Measurements from ENCODE around the gene CLPX.
A peak's percentile ranks its signal among the peaks of the same experiment; 100 is the strongest.

CLPX gene

GRCh38 chr15:65213241-65213640 is 28.1 kb upstream of the CLPX start:
- H3K9me2 ChIP-seq (replicated peaks; ENCODE audit: insufficient read depth, low read length) = no peaks in the 10 kb centered on the region
- no peak overlapping the region for H3K27ac ChIP-seq (ENCODE audit: low read length)
- no peak for DNase-seq
- H3K9me3 ChIP-seq (replicated peaks; ENCODE audit: insufficient read depth, low read length) = no peaks in the 10 kb centered on the region
- no peak overlapping the region for H3K4me2 ChIP-seq (ENCODE audit: low read depth, low read length)
- H4K20me1 ChIP-seq (ENCODE audit: insufficient read depth, low read length) = no peaks in the 10 kb centered on the region
- no peak overlapping the region for H3K4me3 ChIP-seq (ENCODE audit: low read length)
- H3K4me1 ChIP-seq (ENCODE audit: low read length) = no peaks in the 10 kb centered on the region
- H3K9ac ChIP-seq (ENCODE audit: low read length) = no peak overlapping the region
- no peaks in the 10 kb centered on the region for H3K79me2 ChIP-seq (ENCODE audit: low read length)
- no peaks in the 10 kb centered on the region for H3K36me3 ChIP-seq (replicated peaks; ENCODE audit: insufficient read depth, low read length)
- no peaks in the 10 kb centered on the region for H3K27me3 ChIP-seq (replicated peaks; ENCODE audit: insufficient read depth, low read length)
- no peak overlapping the region for H2AFZ ChIP-seq (ENCODE audit: low read length)
- H3F3A ChIP-seq (ENCODE audit: insufficient read depth, low read length) = no peaks in the 10 kb centered on the region
- TF ChIP-seq CTCF (IDR thresholded peaks at IDR 0.05; ENCODE audit: low read length) (no peak), EZH2 (optimal IDR thresholded peaks at IDR 0.05; ENCODE audit: low read depth, low read length) (no peak)

- H3K36me3 ChIP-seq (replicated peaks; ENCODE audit: insufficient read depth, low read length) = no peaks in the 10 kb centered on the region
- no peaks in the 10 kb centered on the region for H4K20me1 ChIP-seq (ENCODE audit: insufficient read depth, low read length)
- no peak for DNase-seq
- no peaks in the 10 kb centered on the region for H3K4me1 ChIP-seq (ENCODE audit: low read length)
- H3K27me3 ChIP-seq (replicated peaks; ENCODE audit: insufficient read depth, low read length) = no peaks in the 10 kb centered on the region
- H3K27ac ChIP-seq (ENCODE audit: low read length) = no peak overlapping the region
- no peak overlapping the region for H3K4me2 ChIP-seq (ENCODE audit: low read depth, low read length)
- no peak overlapping the region for H3K4me3 ChIP-seq (ENCODE audit: low read length)
- H3K9ac ChIP-seq (ENCODE audit: low read length) = no peak overlapping the region
- TF ChIP-seq EZH2 (optimal IDR thresholded peaks at IDR 0.05; ENCODE audit: low read depth, low read length) (no peak), CTCF (IDR thresholded peaks at IDR 0.05; ENCODE audit: low read length) (peak; percentile 45), EZH2phosphoT487 (IDR thresholded peaks at IDR 0.05; ENCODE audit: low read length) (no peak)
- H3K9me3 ChIP-seq (replicated peaks; ENCODE audit: insufficient read depth, low read length) = no peaks in the 10 kb centered on the region
- no peaks in the 10 kb centered on the region for H3K79me2 ChIP-seq (ENCODE audit: low read length)
- no peak overlapping the region for H2AFZ ChIP-seq (ENCODE audit: low read length)
- no peaks in the 10 kb centered on the region for H3F3A ChIP-seq (ENCODE audit: insufficient read depth, low read length)
- H3K9me2 ChIP-seq (replicated peaks; ENCODE audit: insufficient read depth, low read length) = no peaks in the 10 kb centered on the region
Observed at GRCh38 chr15:65212097-65212496, 27.0 kb upstream of the CLPX start.

GRCh38 chr15:65211482-65211982 is 26.4 kb upstream of the CLPX start:
- H3K9me2 ChIP-seq (replicated peaks; ENCODE audit: insufficient read depth, low read length) = no peaks in the 10 kb centered on the region
- H3K9ac ChIP-seq (ENCODE audit: low read length) = no peak overlapping the region
- no peak for DNase-seq
- H4K20me1 ChIP-seq (ENCODE audit: insufficient read depth, low read length) = no peaks in the 10 kb centered on the region
- no peak overlapping the region for H3K4me3 ChIP-seq (ENCODE audit: low read length)
- no peak overlapping the region for H2AFZ ChIP-seq (ENCODE audit: low read length)
- H3K27me3 ChIP-seq (replicated peaks; ENCODE audit: insufficient read depth, low read length) = no peaks in the 10 kb centered on the region
- no peaks in the 10 kb centered on the region for H3F3A ChIP-seq (ENCODE audit: insufficient read depth, low read length)
- H3K4me1 ChIP-seq (ENCODE audit: low read length) = no peaks in the 10 kb centered on the region
- no peak for TF ChIP-seq EZH2phosphoT487 (IDR thresholded peaks at IDR 0.05; ENCODE audit: low read length)
- TF ChIP-seq CTCF (IDR thresholded peaks at IDR 0.05; ENCODE audit: low read length) = no peak
- no peak for TF ChIP-seq EZH2 (optimal IDR thresholded peaks at IDR 0.05; ENCODE audit: low read depth, low read length)
- no peaks in the 10 kb centered on the region for H3K79me2 ChIP-seq (ENCODE audit: low read length)
- H3K4me2 ChIP-seq (ENCODE audit: low read depth, low read length) = no peak overlapping the region
- H3K36me3 ChIP-seq (replicated peaks; ENCODE audit: insufficient read depth, low read length) = no peaks in the 10 kb centered on the region
- H3K9me3 ChIP-seq (replicated peaks; ENCODE audit: insufficient read depth, low read length) = no peaks in the 10 kb centered on the region
- H3K27ac ChIP-seq (ENCODE audit: low read length) = no peak overlapping the region
